NCI-H1694 (cell line): ENCODE data around the gene ZBTB16.

Experiments
- DNase-seq: peaks from one replicate; lab custom pipeline; 2025; lab: John Stamatoyannopoulos, UW

ZBTB16 gene

DNA sequence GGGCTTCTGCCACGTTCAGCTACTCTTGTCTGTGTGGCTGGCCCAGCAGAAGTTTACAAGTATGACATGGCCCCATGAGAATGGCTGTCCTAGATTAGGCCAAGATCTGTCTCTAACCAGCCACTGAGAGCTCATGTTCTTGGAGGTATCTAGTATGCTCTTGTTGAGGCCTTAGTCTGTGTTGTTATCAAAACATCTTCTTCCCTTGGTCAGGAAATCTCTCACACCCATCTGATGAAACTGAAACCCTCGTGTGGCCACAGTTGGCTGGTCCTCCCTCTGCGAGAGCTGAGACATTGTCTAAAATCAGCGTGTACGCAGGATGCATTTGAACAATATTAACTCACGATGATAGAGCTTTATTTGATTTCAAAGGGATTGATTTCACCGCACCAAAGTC is 127.7 kb downstream of the ZBTB16 start:
- no peak for DNase-seq

DNA sequence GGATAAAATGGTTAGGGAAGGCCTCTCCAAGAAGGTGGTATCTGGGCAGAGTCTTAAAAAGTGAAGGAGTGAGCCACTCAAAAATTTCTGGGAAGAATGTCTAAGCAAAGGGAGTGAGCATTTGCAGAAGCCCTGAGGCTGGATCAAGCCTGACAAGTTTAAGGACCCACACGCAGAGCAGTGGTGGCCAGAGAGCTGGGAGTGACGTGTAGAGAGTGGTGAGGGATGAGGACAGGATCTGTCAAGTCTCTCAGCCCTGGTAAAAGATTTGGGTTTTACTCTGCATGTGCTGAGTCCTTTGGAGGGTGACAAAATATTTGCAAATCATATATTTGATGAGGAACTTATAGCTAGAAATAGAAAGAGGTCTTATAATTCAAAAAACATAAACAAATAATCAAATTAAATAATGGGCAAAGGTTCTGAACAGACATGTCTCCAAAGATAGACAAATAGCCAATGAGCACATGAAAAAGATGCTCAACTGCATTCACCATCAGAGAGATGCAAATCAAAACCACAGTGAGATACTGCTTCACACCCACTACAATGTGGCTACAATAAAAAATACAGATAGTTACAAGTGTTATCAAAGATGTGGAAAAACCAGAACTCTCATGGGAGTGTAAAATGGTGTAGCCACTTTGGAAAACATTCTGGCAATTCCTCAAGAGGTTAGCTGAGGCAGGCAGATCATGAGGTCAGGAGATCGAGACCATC is 129.5 kb downstream of the ZBTB16 start:
- DNase-seq: no peak

DNA sequence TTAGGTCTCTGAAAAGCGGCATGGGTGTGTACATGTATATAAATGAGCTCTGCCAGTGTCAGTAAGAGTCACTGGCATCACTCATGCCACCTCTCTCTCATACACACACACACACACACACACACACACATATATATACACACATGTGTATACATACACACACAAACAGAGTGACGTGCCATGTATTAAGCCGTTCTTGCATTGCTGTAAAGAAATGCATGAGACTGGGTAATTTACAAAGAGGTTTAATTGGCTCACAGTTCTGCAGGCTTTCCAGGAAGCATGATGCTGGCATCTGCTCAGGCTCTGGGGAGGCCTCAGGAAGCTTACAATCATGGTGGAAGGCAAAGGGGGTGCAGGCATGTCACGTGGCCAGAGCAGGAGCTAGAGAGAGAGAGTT is 131.1 kb downstream of the ZBTB16 start:
- DNase-seq: no peak

DNA sequence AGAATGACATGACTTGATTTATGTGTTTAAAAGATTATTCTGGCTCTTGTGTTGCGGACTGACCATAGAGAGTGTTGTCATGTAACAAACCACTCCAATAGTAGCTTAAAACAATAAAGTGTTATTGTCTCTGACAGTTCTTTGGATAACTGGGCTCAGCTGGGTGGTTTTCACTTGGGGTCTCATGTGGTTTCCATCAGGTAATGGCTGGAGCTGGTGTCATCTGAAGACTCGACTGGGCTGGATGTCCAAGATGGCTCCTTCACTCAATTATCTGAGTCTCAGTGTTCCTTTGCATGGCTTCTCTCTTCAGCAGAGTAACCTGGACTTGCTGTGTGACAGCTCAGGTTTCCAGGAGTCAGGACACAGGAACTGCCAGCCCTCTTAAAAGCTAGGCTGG is 132.4 kb downstream of the ZBTB16 start:
- no peak for DNase-seq

DNA sequence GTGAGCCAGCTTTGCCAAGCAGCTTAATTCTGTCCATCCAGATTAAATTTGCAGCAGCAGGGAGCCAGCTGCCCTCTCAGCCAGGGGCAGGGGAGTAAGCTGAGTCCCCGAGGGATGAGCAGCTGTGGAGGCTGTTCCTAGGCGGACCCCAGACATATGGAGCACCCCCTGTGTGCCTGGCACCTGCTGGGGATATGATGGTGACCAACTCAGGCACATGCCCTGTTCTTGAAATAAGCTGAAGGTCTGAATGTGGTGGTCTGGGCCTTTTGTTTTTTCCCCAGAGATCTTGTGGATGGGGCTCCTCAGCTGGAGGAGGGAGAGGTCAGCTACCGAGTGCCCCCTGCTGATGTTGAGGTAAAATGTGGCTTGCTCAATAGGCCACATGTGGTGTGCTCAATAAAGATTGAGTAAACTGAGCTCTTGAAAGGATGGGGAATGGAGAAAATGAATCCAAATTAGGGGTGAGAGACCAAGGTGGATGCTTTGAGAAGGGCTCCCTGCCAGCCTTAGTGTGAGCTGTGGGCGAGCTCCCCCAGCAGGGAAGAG is 133.4 kb downstream of the ZBTB16 start:
- no peak for DNase-seq

DNA sequence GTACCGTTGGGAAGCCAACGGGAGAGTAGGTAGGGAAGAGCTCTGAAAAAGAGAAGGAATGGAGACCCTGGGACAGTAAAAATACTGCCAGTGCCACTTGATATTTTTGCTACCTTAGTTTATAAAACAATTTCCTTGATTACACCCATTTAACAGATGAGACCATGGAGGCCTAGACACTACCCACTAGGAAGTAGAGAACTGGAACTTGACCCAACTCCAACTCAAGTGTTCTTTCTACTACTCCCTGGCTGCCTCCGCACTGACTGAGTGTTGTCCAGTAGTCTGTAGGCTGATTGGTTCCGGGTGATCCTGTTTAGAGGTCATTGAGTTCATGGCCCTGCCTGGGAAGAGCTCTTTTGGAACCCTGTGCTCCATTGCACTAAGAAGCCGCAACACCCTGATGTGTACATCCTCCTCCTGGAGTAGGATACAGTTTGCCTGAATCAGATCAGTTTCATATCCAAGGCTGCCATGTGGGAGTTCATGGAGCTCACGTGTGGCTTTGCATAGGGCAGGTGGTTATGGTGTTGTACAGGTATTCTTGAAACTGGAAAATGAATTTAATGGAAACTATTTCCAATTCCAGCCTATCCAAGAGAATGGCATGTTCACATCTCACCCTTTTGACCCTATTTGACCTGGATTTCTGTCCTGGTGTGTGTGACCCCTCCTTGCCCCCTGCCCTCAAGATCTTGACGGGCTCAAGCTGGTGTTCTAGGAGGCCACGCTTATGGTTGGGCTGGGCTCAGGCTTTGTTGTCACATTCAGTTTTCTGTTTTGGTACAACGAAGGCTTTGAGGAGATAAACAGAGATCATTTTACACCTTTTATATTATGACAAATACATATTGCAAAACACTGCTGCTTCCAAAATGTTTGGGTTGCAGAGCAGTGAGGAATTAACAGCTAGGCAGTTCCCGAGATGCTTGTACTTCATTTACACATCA is 134.5 kb downstream of the ZBTB16 start:
- no peak for DNase-seq

DNA sequence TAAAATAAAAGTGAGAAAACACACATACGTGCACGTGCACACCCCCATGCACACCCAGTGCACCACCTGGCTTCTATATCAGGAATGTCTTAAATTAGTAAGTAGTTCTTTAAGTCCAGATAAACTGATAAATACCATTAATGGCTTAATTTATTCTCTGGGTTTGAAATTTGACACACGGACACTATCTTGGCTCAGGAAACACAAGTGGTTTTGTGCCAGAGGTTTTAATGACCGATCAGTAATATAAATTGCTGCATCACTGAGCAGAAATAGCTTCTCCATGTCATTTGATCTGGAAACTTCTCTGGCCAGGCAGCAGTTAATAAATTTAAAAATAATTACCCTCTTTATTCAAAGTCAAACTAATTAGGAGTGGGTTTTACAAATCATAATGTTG is 135.2 kb downstream of the ZBTB16 start:
- no peak for DNase-seq

DNA sequence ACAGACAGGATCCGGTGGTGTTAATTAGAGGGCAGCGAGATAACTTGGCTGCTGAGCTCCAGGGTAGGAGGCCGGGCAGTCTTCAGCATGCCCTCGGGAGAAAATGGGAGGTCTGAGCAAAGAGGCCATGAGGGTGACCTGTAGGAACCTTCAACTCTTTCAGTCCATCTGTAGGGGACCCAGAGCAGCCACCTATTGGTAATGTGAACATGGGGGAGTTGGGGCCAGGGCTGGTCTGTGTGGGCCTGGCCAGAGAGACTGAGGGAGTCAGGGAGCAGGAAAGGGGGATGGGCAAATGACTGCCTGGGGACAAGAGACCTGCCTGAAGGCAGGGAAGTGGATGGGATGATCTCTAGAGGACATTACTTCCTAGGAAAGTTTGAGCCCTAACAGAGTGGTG is 135.6 kb downstream of the ZBTB16 start:
- no peak for DNase-seq

DNA sequence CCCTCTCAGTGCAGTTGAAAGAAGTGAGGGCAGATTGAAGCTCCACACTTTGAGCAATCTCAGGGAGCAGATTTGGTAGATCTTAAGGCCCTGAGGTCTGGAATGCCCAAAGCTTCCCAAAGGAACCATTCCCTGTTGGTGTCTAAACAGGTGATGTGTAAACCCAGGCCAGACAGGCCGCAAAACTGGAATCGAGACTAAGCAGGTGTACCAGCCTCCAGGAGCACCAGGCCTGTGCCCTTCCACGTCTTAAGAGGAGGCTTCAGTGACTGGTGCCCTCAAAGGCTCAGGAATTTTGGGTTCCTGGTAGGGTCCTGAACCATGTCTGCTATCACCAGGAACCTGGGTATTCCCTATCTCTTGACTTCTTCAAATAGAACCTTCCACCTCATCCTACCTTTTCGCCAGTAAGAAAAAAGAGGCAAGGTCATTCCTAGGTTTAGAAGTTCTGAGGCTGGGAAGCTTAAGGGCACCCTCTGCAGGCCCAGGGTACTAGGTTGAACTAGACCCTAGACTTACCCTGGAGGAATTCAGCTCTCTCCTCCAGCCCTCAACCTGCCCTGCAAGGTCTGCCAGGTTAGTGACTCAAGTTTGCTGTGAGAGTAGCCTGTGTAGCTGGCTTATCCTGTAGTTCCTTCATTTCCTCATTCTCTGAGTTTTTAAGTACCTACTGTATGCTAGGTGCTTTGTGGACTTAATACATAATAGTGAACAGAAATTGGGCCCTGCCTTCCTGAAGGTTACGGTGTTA is 136.6 kb downstream of the ZBTB16 start:
- DNase-seq: no peak

DNA sequence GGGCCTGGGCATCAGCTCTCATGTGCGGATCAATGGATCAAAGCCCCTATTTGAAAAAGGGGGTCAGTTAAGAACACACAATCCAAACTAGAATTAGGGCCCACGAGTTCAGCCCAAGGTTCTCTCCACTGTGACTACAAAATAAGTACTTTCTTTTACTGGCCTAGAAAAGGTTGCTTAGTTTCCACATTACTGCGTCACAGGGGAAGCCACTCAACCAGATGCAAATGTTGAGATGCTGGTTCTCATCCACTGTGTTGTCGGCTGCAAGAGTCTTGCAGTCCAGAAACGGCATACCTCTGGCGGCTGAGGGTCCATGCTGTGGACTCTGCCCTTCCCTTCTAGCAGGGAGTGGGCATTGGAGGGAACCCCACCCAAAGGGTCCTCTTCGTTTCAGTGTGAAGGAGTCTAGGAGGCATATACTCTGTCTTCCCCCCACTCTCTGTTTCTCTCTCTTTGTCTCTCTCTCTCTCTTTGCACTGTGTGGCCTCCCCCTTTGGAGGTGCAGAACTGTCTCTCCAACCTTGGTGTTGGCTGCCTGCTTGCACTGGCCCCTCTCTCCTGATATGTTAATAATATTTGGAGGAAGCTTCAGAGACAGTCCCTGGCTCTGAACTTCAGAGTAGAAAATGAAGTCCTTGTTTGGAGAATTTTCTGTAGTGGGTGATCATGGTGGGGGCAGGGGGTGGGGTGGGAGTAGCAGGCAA is 137.6 kb downstream of the ZBTB16 start:
- DNase-seq: no peak

DNA sequence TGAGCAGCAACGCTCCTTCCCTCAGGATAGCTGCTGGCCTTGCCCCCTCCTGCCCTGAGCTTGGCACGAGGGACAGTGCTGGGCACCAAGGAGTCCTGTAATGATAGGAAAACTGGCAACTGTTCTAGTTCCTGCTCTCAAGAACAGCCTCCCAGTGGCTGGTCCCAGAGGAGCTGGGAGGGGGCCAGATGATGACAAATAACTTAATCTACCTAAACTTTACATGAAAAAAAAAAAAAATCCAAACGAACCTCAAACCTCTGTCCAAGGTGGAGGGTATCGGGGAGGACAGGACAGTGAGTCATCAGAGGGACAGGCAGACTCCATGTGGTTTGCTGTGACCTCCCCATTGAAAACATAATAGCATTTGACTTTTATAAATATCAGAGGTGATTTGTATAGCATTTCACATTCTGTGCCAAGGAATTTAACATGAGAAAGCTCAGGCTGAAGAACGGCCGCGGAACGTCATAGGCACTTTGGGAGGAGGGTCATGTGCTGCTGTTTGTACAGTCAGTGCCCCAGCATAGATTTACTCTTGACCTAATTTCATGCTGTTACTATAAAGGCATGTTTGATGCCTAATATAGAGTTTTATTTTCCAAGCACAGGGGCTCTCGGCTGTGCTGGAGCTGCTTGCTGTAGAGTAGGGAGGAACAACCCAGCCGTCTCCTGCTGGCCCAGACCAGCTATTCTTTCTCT is 138.4 kb downstream of the ZBTB16 start:
- DNase-seq: no peak

DNA sequence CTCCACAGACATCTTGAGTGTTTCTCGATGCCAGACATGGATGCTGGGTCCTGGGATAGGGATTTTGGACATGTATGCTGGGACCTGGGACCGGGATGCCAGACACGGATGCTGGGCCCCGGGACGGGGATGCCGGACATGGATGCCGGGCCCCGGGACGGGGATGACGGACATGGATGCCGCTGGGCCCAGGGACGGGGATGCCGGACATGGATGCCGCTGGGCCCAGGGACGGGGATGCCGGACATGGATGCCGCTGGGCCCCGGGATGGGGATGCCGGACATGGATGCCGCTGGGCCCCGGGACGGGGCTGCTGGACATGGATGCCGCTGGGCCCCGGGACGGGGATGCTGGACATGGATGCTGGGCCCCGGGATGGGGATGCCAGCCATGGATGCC is 139.5 kb downstream of the ZBTB16 start:
- DNase-seq: no peak

DNA sequence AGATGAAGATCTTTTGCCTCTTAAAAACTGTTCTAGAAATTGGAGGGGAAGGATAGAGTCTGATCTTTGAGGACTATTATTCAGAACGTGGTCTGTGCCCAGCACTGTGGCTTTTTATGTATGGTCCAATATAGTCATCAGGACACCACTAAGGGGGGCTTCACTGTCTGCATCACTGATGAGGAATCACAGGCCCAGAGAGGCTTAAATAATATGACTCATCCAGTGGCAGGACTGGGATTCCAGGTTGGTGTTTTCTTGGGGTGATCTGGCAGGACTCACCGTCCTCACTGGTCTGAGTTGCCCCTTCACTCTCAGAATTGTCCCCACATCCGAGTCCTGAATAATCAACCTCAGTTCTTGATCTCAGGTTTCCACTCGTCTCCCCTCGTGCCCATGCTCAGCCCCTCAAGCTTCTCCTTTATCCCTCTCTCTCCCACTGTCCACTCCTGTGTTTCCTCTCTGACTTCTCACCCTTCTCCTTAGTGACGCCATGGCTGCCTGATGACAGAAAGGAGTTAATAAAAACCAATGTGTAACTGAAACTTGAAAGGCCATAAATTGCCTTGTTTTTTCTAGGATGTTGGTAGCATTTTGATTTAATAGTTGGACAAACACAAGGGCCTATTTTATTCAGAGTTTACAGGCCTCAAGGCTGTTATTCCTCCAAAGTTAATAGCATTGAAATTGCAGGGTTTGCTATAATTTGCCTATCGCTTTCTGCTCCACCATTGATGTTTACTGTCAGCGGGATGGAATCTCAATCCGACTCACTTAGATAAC is 141.0 kb downstream of the ZBTB16 start:
- no peak for DNase-seq

DNA sequence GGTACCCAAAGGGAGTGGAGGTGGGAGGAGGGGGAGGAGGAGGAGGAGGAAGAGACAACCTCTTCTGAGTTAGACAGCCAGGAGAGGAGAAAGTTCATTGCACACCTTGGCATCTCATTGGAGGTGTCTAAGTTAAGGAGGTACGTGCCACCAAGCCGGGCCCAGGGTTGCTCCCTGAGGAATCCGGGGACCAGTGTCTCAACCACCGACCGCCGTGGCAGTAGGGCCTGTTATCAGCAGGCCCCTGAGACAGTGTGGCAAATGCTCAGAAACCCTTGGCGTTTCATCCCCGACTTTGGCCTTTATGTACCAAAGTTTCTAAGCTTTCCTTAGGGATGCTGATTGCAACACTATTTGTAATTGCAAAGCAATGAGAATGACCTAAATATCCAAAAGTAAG is 141.7 kb downstream of the ZBTB16 start:
- DNase-seq: no peak

DNA sequence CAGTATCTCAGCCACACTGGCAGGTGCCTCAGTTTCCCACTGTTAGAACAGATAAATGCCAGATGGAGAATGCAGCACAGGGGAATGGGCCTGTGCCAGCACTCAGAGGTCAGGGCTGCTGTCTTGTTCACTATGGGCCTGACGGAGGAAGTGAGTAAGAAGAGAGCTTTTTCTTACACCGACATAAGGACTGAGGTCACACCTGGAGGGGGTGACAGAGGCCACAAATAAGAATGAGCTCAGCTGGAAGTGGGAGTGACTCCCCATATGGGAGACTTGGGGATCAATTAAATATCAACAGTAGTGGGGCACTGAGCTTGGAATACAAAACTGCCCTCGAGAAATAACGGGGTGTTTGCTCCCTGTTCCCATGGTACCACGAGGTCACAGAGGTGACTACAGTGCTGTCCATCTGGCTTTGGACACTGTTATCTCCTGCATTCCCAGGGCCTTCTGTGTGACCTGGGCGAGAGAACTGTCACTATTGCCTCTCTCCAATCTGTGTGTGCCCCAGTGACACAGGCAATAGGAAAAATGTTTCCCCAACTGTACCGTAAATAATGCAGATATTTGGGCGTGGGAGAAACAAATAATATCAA is 142.6 kb downstream of the ZBTB16 start:
- no peak for DNase-seq

DNA sequence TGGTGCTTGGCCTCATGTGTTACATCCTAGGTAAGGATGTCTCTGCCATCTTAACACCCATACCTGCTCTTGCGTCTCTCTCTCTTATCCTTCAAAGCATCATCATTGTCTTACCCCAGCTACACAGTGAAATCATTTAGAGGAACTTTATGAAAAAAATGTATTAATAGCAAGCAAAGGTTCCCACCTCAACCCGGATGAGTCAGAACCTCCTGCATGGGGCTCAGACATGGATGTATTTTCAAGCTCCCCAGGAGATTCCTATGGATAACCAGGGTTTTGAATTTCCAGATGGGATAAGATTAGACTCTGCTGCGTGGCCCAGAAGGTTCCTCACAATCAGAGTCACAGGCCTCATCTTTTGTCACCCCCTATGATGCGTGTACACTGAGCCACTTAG is 147.6 kb downstream of the ZBTB16 start:
- no peak for DNase-seq

DNA sequence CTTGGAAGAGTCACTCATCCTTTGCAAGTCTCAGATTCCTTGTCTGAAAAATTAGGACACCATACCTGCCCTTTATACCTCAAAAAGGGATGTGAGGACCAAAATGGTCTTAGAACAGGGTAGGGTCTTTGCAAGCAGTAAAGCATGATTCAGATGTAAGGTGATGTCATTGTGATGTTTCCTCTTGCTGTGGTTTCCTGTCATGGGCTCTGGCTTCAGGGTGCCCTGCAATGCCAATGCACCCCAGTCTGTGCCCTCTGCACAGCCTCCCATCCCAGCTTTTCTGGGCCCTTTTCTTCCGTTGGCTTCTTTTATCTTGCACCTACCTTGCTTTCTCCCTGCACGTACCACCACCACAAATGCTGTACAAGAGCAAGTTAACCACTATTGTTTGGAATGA is 148.9 kb downstream of the ZBTB16 start:
- DNase-seq: no peak

DNA sequence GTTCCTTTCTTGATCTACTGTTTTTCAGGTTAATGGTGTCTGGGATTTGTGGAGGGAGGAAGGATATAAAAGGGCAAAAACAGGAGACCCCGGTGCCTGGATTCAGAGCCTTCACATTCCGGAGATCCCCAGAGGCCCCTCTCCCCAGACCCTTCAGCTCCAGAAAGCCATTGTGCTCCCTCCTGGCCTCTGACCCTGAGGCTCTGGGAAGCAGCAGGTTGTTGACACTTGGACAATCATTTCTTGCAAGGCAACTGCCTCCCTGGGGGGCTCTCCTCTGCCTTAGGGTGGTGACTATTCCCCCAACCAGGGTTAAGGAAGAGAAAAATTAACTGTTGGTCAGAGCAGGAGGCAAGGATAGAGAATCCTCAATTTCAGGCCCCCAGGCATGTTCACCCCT is 149.8 kb downstream of the ZBTB16 start:
- DNase-seq: no peak

DNA sequence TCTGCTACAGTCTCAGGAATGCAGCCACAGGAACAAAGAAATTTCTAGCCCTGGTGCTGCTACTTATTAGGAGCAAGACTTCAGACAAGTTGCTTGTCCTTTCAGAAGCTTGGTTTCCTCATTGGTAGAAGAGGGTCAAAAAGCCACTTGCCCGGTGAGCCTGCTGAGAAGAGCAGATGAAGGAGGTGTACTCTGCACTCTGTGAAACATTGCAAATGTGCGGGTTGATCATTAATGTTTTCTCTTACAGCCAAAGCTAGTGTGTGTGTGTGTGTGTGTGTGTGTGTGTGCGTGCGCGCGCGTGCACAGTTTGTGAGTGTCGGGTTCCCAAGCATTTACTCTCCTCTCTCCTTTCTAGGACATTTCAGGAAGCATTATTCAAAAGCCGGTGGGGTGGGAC is 150.4 kb downstream of the ZBTB16 start:
- DNase-seq: no peak
